ENCODE results near the gene RBM12. TPM values are rescaled to one million over a fixed set of nuclear protein-coding genes. Genes with fewer than 3 reads are reported as not detected.

Gene RBM12
- total RNA-seq, 4 donors from 2014 or later, result 9.8 to 23.7 (median 20.7) TPM

DNA sequence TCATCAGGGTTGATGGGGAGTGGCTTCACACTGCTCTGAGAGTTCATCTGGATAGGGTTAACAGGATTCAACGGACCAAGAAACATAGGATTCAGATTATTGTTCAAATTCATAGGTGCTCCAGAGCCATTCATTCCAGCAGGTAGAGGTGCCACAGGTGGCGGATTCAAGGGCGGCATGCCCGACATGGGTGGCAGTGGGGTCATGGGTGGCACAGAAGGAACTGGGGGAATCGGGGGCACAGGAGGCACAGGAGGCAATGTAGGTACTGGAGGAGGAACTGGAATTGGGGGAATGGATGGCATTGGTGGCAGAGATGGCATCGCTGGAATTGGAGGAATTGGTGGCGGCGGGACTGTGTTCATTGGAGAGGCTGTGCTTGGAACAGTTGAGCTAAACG lies 10.3 kb downstream of the RBM12 start:
- ATAC-seq (no peak), DNase-seq (no peak)
- Histone ChIP-seq H3K27me3 (no peaks in the 10 kb centered on the region), H3K36me3 (peaks cover 0 to 21% of the 10 kb centered on the region in 2 donors), H3K4me1 (peaks cover 46 to 64% of the 10 kb centered on the region in 2 donors), H3K27ac (no peak overlapping the region), H3K9me3 (no peaks in the 10 kb centered on the region), H3K4me3 (no peak overlapping the region)
- intact Hi-C loops (cut with DNase I; ENCODE audit: low total_unique reads), result no loop called here
- TF ChIP-seq CTCF (IDR thresholded peaks at IDR 0.05 in 4 of 5, conservative IDR thresholded peaks at IDR 0.05 in 1 of 5) (no peak), POLR2A (IDR thresholded peaks at IDR 0.05) (no peak)
- in situ Hi-C loops (cut with MboI; ENCODE audit: low sequenced_read_pairs in 4 of 4), result no loop called here

GRCh38 chr20:35653893-35654292 lies 10.8 kb downstream of the RBM12 start:
- intact Hi-C loops (cut with DNase I; ENCODE audit: low total_unique reads) (no loop called here), in situ Hi-C loops (cut with MboI; ENCODE audit: low sequenced_read_pairs in 4 of 4) (no loop called here)
- Histone ChIP-seq H3K9me3 (no peaks in the 10 kb centered on the region), H3K4me3 (no peak overlapping the region), H3K36me3 (peaks cover 0 to 21% of the 10 kb centered on the region in 2 donors), H3K4me1 (peaks cover 46 to 66% of the 10 kb centered on the region in 2 donors), H3K27ac (no peak overlapping the region), H3K27me3 (no peaks in the 10 kb centered on the region)
- ATAC-seq (no peak), DNase-seq (no peak)
- no peak for TF ChIP-seq CTCF (IDR thresholded peaks at IDR 0.05 in 4 of 5, conservative IDR thresholded peaks at IDR 0.05 in 1 of 5)
- no peak for TF ChIP-seq POLR2A (IDR thresholded peaks at IDR 0.05)

DNA sequence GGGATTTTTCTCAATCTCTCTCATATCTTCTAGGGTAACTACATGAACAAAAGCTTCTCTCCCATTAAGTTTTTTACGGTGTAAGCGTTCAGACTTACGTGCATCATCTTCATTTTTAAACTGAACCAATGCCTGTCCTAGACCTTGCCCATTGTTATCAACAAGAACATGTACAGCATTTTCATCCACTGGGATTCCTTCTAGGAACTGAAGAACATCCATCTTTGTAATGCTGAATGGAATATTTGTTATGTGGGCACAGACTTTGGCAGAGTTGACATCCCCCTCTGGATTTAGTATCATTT lies 11.3 kb downstream of the RBM12 start:
- Histone ChIP-seq H3K27ac (no peak overlapping the region), H3K4me3 (no peak overlapping the region), H3K36me3 (peaks cover 0 to 21% of the 10 kb centered on the region in 2 donors), H3K4me1 (peaks cover 47 to 66% of the 10 kb centered on the region in 2 donors), H3K27me3 (no peaks in the 10 kb centered on the region), H3K9me3 (no peaks in the 10 kb centered on the region)
- DNase-seq, result no peak
- no peak for ATAC-seq
- TF ChIP-seq POLR2A (IDR thresholded peaks at IDR 0.05) (no peak), CTCF (IDR thresholded peaks at IDR 0.05 in 4 of 5, conservative IDR thresholded peaks at IDR 0.05 in 1 of 5) (no peak)
- intact Hi-C loops (cut with DNase I; ENCODE audit: low total_unique reads) (no loop called here), in situ Hi-C loops (cut with MboI; ENCODE audit: low sequenced_read_pairs in 4 of 4) (no loop called here)

- Histone ChIP-seq H3K27ac (no peak overlapping the region), H3K9me3 (no peaks in the 10 kb centered on the region), H3K4me3 (no peak overlapping the region), H3K27me3 (no peaks in the 10 kb centered on the region), H3K4me1 (peaks cover 47 to 65% of the 10 kb centered on the region in 2 donors), H3K36me3 (peaks cover 0 to 21% of the 10 kb centered on the region in 2 donors)
- DNase-seq (no peak), ATAC-seq (no peak)
- TF ChIP-seq POLR2A (IDR thresholded peaks at IDR 0.05) (no peak), CTCF (IDR thresholded peaks at IDR 0.05 in 4 of 5, conservative IDR thresholded peaks at IDR 0.05 in 1 of 5) (no peak)
- in situ Hi-C loops (cut with MboI; ENCODE audit: low sequenced_read_pairs in 4 of 4), result no loop called here
- intact Hi-C loops (cut with DNase I; ENCODE audit: low total_unique reads), result no loop called here
These were observed 11.9 kb downstream of the RBM12 start for GRCh38 chr20:35652641-35653429.

Data from gastrocnemius medialis (tissue), 4 donors.